ENCODE data around the gene TMEM231. TPM values are rescaled to one million over a fixed set of nuclear protein-coding genes. Genes with fewer than 3 reads are reported as not detected.
"Not testable (repeated sequence)": the region's sequence is repeated elsewhere in the genome, so short reads cannot be mapped to it uniquely, and the experiment has no call there.

TMEM231 gene
- polyA plus RNA-seq, 3 donors, result 0.27 to 0.75 (median 0.72) TPM

DNA sequence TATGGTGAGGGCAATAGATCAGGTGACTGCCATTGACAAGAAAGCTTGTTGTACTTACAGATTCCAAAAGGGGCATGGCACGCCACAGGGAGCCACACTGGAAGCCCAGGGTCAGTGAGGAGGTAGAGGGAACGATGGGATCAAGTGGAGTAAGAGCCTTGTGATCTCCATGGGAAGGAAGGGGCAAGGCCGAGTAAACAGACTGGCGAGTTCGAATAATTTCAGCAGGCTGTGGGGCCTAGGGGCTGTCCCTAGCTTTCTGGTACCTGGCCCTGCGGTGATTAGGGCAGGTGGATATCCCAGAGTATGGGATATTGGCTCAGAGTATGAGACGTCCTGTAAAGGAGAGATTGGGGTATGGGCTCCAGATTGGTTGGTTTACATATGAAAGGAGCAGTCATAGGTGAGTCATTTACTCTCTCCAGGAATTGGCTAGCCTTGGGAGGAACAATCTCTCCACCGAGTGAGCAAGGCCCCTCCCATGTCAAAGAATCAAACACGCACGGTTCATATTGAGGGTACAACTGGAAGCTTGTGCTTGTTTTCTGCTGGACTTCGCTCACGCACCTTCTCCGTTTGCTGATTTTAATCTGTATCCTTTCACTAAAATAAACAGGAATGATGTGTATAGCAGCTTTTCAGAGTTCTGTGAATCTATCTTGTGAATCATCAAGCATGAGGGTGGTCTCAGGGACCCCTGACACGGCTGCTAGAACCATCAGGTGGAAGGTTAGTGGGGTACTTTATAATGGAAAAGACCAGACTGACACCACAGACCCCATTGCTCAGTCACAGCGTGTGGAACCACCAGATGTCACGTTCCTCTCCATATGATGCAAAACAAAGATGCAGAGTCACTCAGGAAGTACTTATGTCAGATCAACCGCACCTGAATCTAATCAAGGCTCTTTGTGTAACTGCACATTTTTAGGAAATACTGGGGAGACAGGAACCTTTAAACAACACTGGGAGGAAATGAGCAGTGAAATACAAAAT lies 38.1 kb upstream of the TMEM231 start:
- H3K36me3 ChIP-seq (replicated peaks in 1 of 2; ENCODE audit: control insufficient read depth in 1 of 2, insufficient read depth in 2 of 2, low read length in 2 of 2), result peaks cover 10 to 23% of the 10 kb centered on the region in 2 donors
- Mint-ChIP-seq H3K36me3 (peaks cover 36 to 43% of the 10 kb centered on the region in 2 donors), H3K27ac (peak overlapping the region in 1 of 7 donors; percentile 41), H3K27me3 (ENCODE audit: low read depth in 3 of 3) (no peaks in the 10 kb centered on the region), H3K4me3 (no peak overlapping the region), H3K9me3 (peaks cover 0 to 3% (median 0%) of the 10 kb centered on the region in 7 donors), H3K4me1 (peaks cover 9% of the 10 kb centered on the region)
- peaks cover 0 to 6% of the 10 kb centered on the region in 2 donors for H3K4me1 ChIP-seq (ENCODE audit: control insufficient read depth in 1 of 2, insufficient read depth in 2 of 2, low read length in 2 of 2)
- DNase-seq, result peak in 1 of 3 donors; percentile 40
- H3K9me3 ChIP-seq (replicated peaks in 1 of 2; ENCODE audit: control insufficient read depth in 1 of 2, insufficient read depth in 1 of 2, low read length in 2 of 2), result no peaks in the 10 kb centered on the region
- H3K27me3 ChIP-seq (ENCODE audit: control insufficient read depth in 2 of 2, insufficient read depth in 2 of 2, low read length in 2 of 2), result no peaks in the 10 kb centered on the region
- intact Hi-C loops (cut with micrococcal nuclease), result no loop called here
- 73% methylated on average over 10 of the region's 17 CpGs for WGBS (ENCODE audit: insufficient coverage)
- no peak overlapping the region for H3K9ac ChIP-seq (ENCODE audit: insufficient read depth, low read length, poor library complexity, severe bottlenecking)
- H4K20me1 ChIP-seq (ENCODE audit: insufficient read depth, low read length), result no peaks in the 10 kb centered on the region
- no peak overlapping the region for H2AFZ ChIP-seq (ENCODE audit: insufficient read depth, low read depth, low read length, poor library complexity, severe bottlenecking)
- TF ChIP-seq, protein P1, sequence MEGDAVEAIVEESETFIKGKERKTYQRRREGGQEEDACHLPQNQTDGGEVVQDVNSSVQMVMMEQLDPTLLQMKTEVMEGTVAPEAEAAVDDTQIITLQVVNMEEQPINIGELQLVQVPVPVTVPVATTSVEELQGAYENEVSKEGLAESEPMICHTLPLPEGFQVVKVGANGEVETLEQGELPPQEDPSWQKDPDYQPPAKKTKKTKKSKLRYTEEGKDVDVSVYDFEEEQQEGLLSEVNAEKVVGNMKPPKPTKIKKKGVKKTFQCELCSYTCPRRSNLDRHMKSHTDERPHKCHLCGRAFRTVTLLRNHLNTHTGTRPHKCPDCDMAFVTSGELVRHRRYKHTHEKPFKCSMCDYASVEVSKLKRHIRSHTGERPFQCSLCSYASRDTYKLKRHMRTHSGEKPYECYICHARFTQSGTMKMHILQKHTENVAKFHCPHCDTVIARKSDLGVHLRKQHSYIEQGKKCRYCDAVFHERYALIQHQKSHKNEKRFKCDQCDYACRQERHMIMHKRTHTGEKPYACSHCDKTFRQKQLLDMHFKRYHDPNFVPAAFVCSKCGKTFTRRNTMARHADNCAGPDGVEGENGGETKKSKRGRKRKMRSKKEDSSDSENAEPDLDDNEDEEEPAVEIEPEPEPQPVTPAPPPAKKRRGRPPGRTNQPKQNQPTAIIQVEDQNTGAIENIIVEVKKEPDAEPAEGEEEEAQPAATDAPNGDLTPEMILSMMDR (IDR thresholded peaks at IDR 0.05), result no peak
- H3K4me2 ChIP-seq (replicated peaks; ENCODE audit: extremely low read depth, low read length, poor library complexity, severe bottlenecking), result no peak overlapping the region
- no peak overlapping the region for H3K4me3 ChIP-seq (replicated peaks in 1 of 3; ENCODE audit: low read depth in 2 of 3, low read length in 3 of 3)
- H3K27ac ChIP-seq (ENCODE audit: low read depth in 1 of 2, low read length in 2 of 2), result no peak overlapping the region
- H3K79me2 ChIP-seq (ENCODE audit: insufficient read depth, low read length), result no peaks in the 10 kb centered on the region

DNA sequence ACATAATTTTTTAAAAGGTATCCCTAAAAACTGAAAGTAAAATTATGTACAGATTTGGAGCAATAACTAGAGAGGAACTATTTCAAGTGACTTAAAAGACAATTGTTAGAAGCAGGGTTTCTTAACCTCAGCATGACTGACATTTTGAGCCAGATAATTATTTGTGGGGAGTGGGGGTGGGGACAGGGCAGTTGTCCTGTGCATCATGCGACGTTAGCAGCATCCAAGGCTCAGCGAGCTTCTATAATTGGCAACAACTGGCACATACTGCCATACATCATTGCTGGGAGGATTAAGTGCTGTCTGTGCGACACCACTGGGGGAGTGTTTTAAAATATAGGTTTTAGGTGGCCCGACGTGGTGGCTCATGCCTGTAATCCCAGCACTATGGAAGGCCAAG lies 37.3 kb upstream of the TMEM231 start:
- peaks cover 9% of the 10 kb centered on the region for H3K4me1 Mint-ChIP-seq
- no peak overlapping the region for H2AFZ ChIP-seq (ENCODE audit: insufficient read depth, low read depth, low read length, poor library complexity, severe bottlenecking)
- intact Hi-C loops (cut with micrococcal nuclease), result no loop called here
- H3K27ac Mint-ChIP-seq, result peak overlapping the region in 2 of 7 donors; percentile 30 to 76
- H3K36me3 Mint-ChIP-seq, result peaks cover 38 to 44% of the 10 kb centered on the region in 2 donors
- peaks cover 9 to 23% of the 10 kb centered on the region in 2 donors for H3K36me3 ChIP-seq (replicated peaks in 1 of 2; ENCODE audit: control insufficient read depth in 1 of 2, insufficient read depth in 2 of 2, low read length in 2 of 2)
- no peaks in the 10 kb centered on the region for H3K27me3 Mint-ChIP-seq (ENCODE audit: low read depth in 3 of 3)
- peaks cover 0 to 6% of the 10 kb centered on the region in 2 donors for H3K4me1 ChIP-seq (ENCODE audit: control insufficient read depth in 1 of 2, insufficient read depth in 2 of 2, low read length in 2 of 2)
- H3K9me3 ChIP-seq (replicated peaks in 1 of 2; ENCODE audit: control insufficient read depth in 1 of 2, insufficient read depth in 1 of 2, low read length in 2 of 2), result no peaks in the 10 kb centered on the region
- no peak overlapping the region for H3K4me2 ChIP-seq (replicated peaks; ENCODE audit: extremely low read depth, low read length, poor library complexity, severe bottlenecking)
- WGBS (ENCODE audit: insufficient coverage), result 100% methylated on average over 2 of the region's 6 CpGs
- no peaks in the 10 kb centered on the region for H4K20me1 ChIP-seq (ENCODE audit: insufficient read depth, low read length)
- DNase-seq, result no peak
- no peaks in the 10 kb centered on the region for H3K79me2 ChIP-seq (ENCODE audit: insufficient read depth, low read length)
- H3K9ac ChIP-seq (ENCODE audit: insufficient read depth, low read length, poor library complexity, severe bottlenecking), result no peak overlapping the region
- peaks cover 0 to 3% (median 0%) of the 10 kb centered on the region in 7 donors for H3K9me3 Mint-ChIP-seq
- no peaks in the 10 kb centered on the region for H3K27me3 ChIP-seq (ENCODE audit: control insufficient read depth in 2 of 2, insufficient read depth in 2 of 2, low read length in 2 of 2)
- no peak overlapping the region for H3K4me3 ChIP-seq (replicated peaks in 1 of 3; ENCODE audit: low read depth in 2 of 3, low read length in 3 of 3)
- no peak overlapping the region for H3K27ac ChIP-seq (ENCODE audit: low read depth in 1 of 2, low read length in 2 of 2)
- no peak overlapping the region for H3K4me3 Mint-ChIP-seq
- TF ChIP-seq, protein P1 (IDR thresholded peaks at IDR 0.05), result no peak

- H2AFZ ChIP-seq (ENCODE audit: insufficient read depth, low read depth, low read length, poor library complexity, severe bottlenecking); H3K9ac ChIP-seq (ENCODE audit: insufficient read depth, low read length, poor library complexity, severe bottlenecking); H4K20me1 ChIP-seq (ENCODE audit: insufficient read depth, low read length); intact Hi-C loops (cut with micrococcal nuclease); H3K4me3 ChIP-seq (replicated peaks in 1 of 3; ENCODE audit: low read depth in 2 of 3, low read length in 3 of 3); H3K9me3 Mint-ChIP-seq; H3K4me3 Mint-ChIP-seq; H3K27me3 Mint-ChIP-seq (ENCODE audit: low read depth in 3 of 3); H3K4me1 Mint-ChIP-seq; H3K4me2 ChIP-seq (replicated peaks; ENCODE audit: extremely low read depth, low read length, poor library complexity, severe bottlenecking); H3K79me2 ChIP-seq (ENCODE audit: insufficient read depth, low read length); H3K27ac ChIP-seq (ENCODE audit: low read depth in 1 of 2, low read length in 2 of 2); H3K27ac Mint-ChIP-seq; H3K9me3 ChIP-seq (replicated peaks in 1 of 2; ENCODE audit: control insufficient read depth in 1 of 2, insufficient read depth in 1 of 2, low read length in 2 of 2); H3K4me1 ChIP-seq (ENCODE audit: control insufficient read depth in 1 of 2, insufficient read depth in 2 of 2, low read length in 2 of 2); H3K27me3 ChIP-seq (ENCODE audit: control insufficient read depth in 2 of 2, insufficient read depth in 2 of 2, low read length in 2 of 2); DNase-seq: not testable (repeated sequence)
- 83% methylated on average over 7 of the region's 9 CpGs for WGBS (ENCODE audit: insufficient coverage)
- H3K36me3 ChIP-seq (replicated peaks in 1 of 2; ENCODE audit: control insufficient read depth in 1 of 2, insufficient read depth in 2 of 2, low read length in 2 of 2), result peaks cover 0 to 11% of the 10 kb centered on the region in 2 donors
- peaks cover 26 to 34% of the 10 kb centered on the region in 2 donors for H3K36me3 Mint-ChIP-seq
Observed at GRCh38 chr16:75591927-75592326, 35.9 kb upstream of the TMEM231 start.

All from CD14-positive monocyte (primary cell).